ENCODE results near the gene PKP1. TPM values are rescaled to one million over a fixed set of nuclear protein-coding genes. Genes with fewer than 3 reads are reported as not detected.

The PKP1 gene
- total and polyA plus RNA-seq, 2 donors from 2014 or later = 0.47 to 0.63 TPM

- FAIRE-seq = no peak
- H3K9ac ChIP-seq (ENCODE audit: low read length in 3 of 3) = no peak overlapping the region
Measured at GRCh38 chr1:201296352-201296751, 13.0 kb downstream of the PKP1 start.

GRCh38 chr1:201298396-201299381, 15.4 kb downstream of the PKP1 start:
- H3K4me3 ChIP-seq (ENCODE audit: low read length in 3 of 3) = no peak overlapping the region
- no peaks in the 10 kb centered on the region for H3K9me3 ChIP-seq (ENCODE audit: control insufficient read depth in 2 of 3, insufficient read depth in 1 of 3, low read length in 3 of 3)
- no peaks in the 10 kb centered on the region for H3K36me3 ChIP-seq (ENCODE audit: control insufficient read depth in 2 of 3, insufficient read depth in 3 of 3, low read length in 3 of 3)
- DNase-seq = no peak
- H3K27ac ChIP-seq (ENCODE audit: low read depth in 2 of 2, low read length in 2 of 2) = no peak overlapping the region
- intact Hi-C loops (cut with DNase I) = no loop called here
- no peaks in the 10 kb centered on the region for H3K4me1 ChIP-seq (ENCODE audit: control insufficient read depth in 2 of 3, insufficient read depth in 2 of 3, low read depth in 1 of 3, low read length in 3 of 3)
- FAIRE-seq = no peak
- no peak for TF ChIP-seq CTCF (IDR thresholded peaks at IDR 0.05; ENCODE audit: borderline replicate concordance, extremely low read depth, insufficient read depth)
- H3K27me3 ChIP-seq (ENCODE audit: control insufficient read depth, insufficient read depth, low read length) = no peaks in the 10 kb centered on the region
- H3K9ac ChIP-seq (ENCODE audit: low read length in 3 of 3) = no peak overlapping the region

More at GRCh38 chr1:201296352-201296751, 13.0 kb downstream of the PKP1 start:
- H3K9me3 ChIP-seq (ENCODE audit: control insufficient read depth in 2 of 3, insufficient read depth in 1 of 3, low read length in 3 of 3) = no peaks in the 10 kb centered on the region
- no peaks in the 10 kb centered on the region for H3K36me3 ChIP-seq (ENCODE audit: control insufficient read depth in 2 of 3, insufficient read depth in 3 of 3, low read length in 3 of 3)
- H3K27ac ChIP-seq (ENCODE audit: low read depth in 2 of 2, low read length in 2 of 2) = no peak overlapping the region
- H3K4me1 ChIP-seq (ENCODE audit: control insufficient read depth in 2 of 3, insufficient read depth in 2 of 3, low read depth in 1 of 3, low read length in 3 of 3) = no peaks in the 10 kb centered on the region
- intact Hi-C loops (cut with DNase I) = no loop called here
- no peak overlapping the region for H3K4me3 ChIP-seq (ENCODE audit: low read length in 3 of 3)
- DNase-seq = no peak
- no peaks in the 10 kb centered on the region for H3K27me3 ChIP-seq (ENCODE audit: control insufficient read depth, insufficient read depth, low read length)
- TF ChIP-seq CTCF (IDR thresholded peaks at IDR 0.05; ENCODE audit: borderline replicate concordance, extremely low read depth, insufficient read depth) = no peak

- no peak overlapping the region for H3K9ac ChIP-seq (ENCODE audit: low read length in 3 of 3)
- intact Hi-C loops (cut with DNase I) = no loop called here
Measured at GRCh38 chr1:201299968-201300367, 16.7 kb downstream of the PKP1 start.

More at GRCh38 chr1:201299968-201300367, 16.7 kb downstream of the PKP1 start:
- Histone ChIP-seq H3K4me3 (ENCODE audit: low read length in 3 of 3) (no peak overlapping the region), H3K27me3 (ENCODE audit: control insufficient read depth, insufficient read depth, low read length) (no peaks in the 10 kb centered on the region), H3K9me3 (ENCODE audit: control insufficient read depth in 2 of 3, insufficient read depth in 1 of 3, low read length in 3 of 3) (no peaks in the 10 kb centered on the region), H3K27ac (ENCODE audit: low read depth in 2 of 2, low read length in 2 of 2) (no peak overlapping the region), H3K36me3 (ENCODE audit: control insufficient read depth in 2 of 3, insufficient read depth in 3 of 3, low read length in 3 of 3) (no peaks in the 10 kb centered on the region), H3K4me1 (ENCODE audit: control insufficient read depth in 2 of 3, insufficient read depth in 2 of 3, low read depth in 1 of 3, low read length in 3 of 3) (no peaks in the 10 kb centered on the region)
- no peak for TF ChIP-seq CTCF (IDR thresholded peaks at IDR 0.05; ENCODE audit: borderline replicate concordance, extremely low read depth, insufficient read depth)
- FAIRE-seq = no peak
- no peak for DNase-seq

Data from kidney (tissue), 14 donors.